ENCODE data around the gene ZSCAN20.
"Not testable (repeated sequence)": the region's sequence is repeated elsewhere in the genome, so short reads cannot be mapped to it uniquely, and the experiment has no call there.

ZSCAN20 gene

DNA sequence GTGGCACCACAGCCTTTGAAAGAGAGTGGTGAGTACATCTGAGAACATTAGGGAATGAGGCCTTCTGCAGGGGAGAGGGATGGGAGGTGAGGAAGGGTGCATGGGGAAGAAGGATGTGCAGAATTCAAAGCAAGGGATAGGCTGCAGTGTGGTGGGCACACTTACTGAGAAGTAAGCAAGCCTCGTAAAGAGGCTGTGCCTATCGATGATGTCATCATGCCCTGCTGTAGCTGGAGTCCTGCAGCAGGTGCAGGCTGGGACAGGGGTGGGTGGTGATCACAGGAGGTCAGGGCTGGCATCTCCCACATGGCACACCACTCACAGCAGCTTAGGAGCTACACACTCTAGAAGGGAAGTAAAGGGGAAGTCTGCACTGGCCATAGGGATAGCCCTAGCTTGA lies 16.2 kb downstream of the ZSCAN20 start:
- DNase-seq (ENCODE audit: low spot score), result no peak

GRCh38 chr1:33494929-33495328 lies 22.5 kb downstream of the ZSCAN20 start:
- DNase-seq (ENCODE audit: low spot score), result no peak

GRCh38 chr1:33497410-33497809 lies 25.0 kb downstream of the ZSCAN20 start:
- DNase-seq (ENCODE audit: low spot score), result no peak

- DNase-seq (ENCODE audit: low spot score), result no peak
These were observed 28.1 kb downstream of the ZSCAN20 start for GRCh38 chr1:33500547-33500946.

DNA sequence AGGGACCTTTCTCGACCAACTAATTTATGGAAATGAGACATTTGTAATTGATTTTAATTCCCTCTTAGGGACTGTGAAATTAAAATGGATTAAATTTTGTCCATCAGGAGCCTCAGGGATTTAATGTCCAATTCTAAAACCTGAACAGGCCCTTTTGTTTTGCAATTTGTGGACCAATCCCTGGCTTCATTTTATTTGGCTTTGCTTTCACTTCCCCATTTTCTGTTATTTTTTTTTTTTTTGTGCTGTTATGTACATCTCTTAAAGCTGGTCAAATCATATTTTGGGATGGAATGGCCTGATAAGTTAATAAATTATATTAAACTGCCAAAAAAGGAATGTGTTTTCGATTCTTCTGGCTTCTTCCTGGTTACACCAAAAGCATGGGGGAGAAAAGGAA lies 28.9 kb downstream of the ZSCAN20 start:
- no peak for DNase-seq (ENCODE audit: low spot score)

- no peak for DNase-seq (ENCODE audit: low spot score)
These were observed 29.3 kb downstream of the ZSCAN20 start for GRCh38 chr1:33501774-33502173.

DNA sequence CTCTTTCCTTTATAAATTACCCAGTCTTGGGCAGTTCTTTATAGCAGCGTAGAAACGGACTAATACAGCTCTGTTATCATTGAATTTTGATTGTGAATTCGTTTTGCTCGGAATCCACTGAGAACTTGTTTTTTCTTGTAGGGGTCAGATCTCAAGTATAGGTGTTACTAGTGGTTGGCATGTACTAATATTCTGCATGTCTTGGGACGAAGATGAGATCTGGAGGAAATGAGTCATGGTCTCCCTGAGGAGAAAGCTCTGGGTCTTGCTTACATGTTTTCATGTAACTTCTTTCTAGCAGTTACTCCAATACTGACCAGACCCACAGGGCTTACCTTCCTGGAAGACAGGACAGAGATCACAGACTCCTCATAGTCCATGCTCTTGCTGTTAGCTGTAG lies 30.3 kb downstream of the ZSCAN20 start:
- no peak for DNase-seq (ENCODE audit: low spot score)

DNA sequence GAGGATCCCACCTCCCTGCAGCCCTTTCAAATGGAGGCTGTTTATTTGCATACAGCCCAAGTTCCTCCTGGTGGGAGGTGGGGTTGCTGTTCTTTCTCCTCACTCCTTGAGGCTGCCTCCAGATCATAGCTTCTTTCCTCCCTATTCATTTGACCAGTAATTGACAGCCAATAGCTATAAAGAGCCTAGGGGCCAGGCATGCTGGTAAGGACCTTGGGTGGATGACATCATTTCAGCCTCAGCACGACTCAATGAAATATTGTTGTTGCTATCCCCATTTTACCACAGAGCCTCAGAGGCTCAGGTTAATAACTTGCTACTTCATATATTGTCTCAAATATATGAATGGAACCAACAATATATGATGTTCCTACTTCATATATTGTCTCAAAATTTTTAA lies 31.1 kb downstream of the ZSCAN20 start:
- no peak for DNase-seq (ENCODE audit: low spot score)

- no peak for DNase-seq (ENCODE audit: low spot score)
These were observed 35.2 kb downstream of the ZSCAN20 start for GRCh38 chr1:33507661-33508060.

GRCh38 chr1:33508151-33508550 lies 35.7 kb downstream of the ZSCAN20 start:
- DNase-seq (ENCODE audit: low spot score), result no peak

- not testable (repeated sequence) for DNase-seq (ENCODE audit: low spot score)
These were observed 36.8 kb downstream of the ZSCAN20 start for GRCh38 chr1:33509276-33509675.

- DNase-seq (ENCODE audit: low spot score), result no peak
These were observed 40.0 kb downstream of the ZSCAN20 start for GRCh38 chr1:33512226-33513011.

- no peak for DNase-seq (ENCODE audit: low spot score)
These were observed 42.7 kb downstream of the ZSCAN20 start for GRCh38 chr1:33515112-33515511.

DNA sequence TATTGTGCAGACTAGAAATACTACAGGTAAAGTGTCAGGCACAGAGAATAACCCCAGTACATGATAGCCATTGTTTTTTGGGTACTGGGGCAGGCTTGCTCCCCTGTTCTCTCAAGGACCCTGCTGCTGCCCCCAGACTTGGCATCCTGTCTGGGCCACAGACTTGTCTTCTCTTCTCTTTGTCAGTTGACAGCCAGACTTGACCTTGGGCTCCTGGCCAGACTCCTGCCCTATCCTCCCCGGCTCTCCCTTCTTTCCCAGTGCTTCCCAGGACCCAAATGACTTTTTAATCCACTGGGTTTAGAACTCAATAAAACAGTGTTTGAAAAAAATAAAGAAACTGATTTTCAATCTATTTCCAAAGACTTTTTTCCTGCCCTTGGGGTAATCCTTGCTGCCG lies 43.2 kb downstream of the ZSCAN20 start:
- no peak for DNase-seq (ENCODE audit: low spot score)

DNA sequence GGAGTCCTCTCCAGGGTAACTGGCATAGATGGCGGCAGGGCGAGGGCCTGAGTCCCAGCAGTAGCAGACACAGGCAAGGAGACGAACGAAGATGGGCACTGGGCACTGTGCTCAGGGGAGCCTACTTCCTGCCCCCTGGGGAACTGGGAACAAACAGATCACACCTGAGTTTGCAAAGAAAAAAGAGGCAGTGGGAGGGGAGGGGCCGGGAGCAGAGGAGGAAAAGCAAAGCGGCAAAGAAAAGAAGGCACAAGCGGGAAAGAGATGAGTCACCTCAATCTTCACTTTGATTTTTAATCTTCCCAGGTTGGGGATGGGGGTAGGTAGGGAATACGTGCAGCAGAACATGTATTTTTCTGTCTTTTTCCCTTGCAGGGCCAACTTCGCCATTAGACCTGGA lies 44.0 kb downstream of the ZSCAN20 start:
- no peak for DNase-seq (ENCODE audit: low spot score)

GRCh38 chr1:33516891-33517567 lies 44.6 kb downstream of the ZSCAN20 start:
- DNase-seq (ENCODE audit: low spot score), result no peak

DNA sequence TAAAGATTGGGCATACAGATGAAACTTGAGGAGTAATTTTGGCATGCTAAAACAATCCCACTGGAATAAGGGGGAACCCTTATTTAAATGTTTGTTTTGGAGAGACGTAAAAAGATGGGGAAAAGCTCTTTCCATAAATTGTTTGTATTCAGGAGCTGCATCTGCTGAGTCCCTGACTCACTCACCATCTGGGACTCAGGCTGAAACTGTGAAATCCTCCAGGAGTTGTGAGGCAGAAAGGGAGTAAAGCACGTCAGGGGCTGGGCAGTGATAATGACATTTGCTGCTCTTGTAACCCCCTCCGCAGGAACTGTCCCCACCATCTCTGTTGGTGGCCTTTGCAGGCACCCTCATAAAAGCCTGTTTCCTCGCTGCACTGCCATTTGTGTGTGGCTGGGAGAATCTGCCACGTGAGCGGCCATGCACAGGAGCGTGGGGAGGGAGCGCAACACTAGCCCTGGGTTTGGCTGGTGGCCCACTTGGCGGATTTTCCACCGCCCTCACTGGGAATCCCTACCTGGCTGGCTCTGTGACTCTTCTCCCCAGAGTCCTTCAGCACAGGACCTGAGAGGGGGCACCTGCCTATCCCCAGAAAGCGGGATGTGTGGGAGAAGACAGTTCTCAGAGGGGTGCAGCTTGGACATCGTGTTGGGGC lies 45.3 kb downstream of the ZSCAN20 start:
- DNase-seq (ENCODE audit: low spot score), result no peak

GRCh38 chr1:33519240-33519884 lies 46.9 kb downstream of the ZSCAN20 start:
- DNase-seq (ENCODE audit: low spot score), result no peak

DNA sequence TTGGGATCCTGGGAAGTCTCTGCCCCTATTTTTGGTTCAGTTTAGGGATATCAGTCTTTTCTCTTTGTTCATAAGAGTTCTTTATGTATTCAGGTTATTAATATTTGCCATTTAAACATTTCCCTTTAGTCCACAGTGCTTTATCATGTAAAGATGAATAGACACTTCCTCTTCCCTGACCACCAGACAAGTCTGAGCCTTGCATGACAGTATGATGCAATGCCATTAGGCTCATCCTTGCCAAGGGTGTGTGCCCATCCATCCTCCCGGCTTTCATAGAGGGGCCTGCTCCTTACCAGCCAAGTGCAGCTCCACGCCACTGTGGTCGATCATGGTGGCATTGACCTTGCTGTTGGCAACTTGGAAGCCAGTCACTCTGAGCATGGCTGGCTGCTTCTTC lies 52.1 kb downstream of the ZSCAN20 start:
- DNase-seq (ENCODE audit: low spot score), result no peak

GRCh38 chr1:33527934-33528333 lies 55.5 kb downstream of the ZSCAN20 start:
- no peak for DNase-seq (ENCODE audit: low spot score)

- DNase-seq (ENCODE audit: low spot score), result no peak
These were observed 57.5 kb downstream of the ZSCAN20 start for GRCh38 chr1:33529957-33530356.

GRCh38 chr1:33532250-33532649 lies 59.8 kb downstream of the ZSCAN20 start:
- DNase-seq (ENCODE audit: low spot score), result no peak

DNA sequence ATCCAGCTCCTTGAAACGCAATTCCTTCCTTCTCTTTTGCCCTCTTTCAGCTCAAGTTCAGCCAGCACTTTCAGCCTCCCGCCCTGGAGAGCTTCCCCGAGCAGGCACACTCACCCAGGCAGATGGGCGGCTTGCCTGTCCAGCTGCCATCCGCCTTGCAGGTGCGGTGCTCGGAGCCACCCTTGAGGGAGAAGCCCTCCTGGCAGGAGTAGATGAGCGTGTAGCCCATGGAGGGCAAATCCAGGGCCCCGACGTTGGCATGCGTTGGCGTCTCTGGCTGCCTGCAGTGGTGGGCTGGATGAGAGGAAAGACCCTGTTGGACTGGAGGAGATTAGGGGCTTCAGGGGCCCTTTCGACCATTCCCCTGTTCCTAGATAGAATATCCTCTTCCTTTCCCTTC lies 60.5 kb downstream of the ZSCAN20 start:
- no peak for DNase-seq (ENCODE audit: low spot score)
